K562 (cell line): ENCODE measurements around the gene ZBTB32. TPM values are rescaled to one million over a fixed set of nuclear protein-coding genes. Genes with fewer than 3 reads are reported as not detected.
A peak's percentile ranks its signal among the peaks of the same experiment; 100 is the strongest.

ENCODE experiments used
- ATF4 ChIP-seq: fragments of 450-650 bp; formaldehyde crosslinking; IDR thresholded peaks from 2 replicates; pipeline ENCODE4 v1.4.0; 2022; ENCODE audit warnings: mild to moderate bottlenecking, moderate library complexity
- BRF2 ChIP-seq: IDR thresholded peaks from 3 replicates; pipeline ENCODE4 v1.6.1; 2011; ENCODE audit warnings: borderline replicate concordance, mild to moderate bottlenecking; ENCODE audit not compliant: insufficient read length, insufficient read depth
- CTBP1 ChIP-seq: fragments of 450-650 bp; IDR thresholded peaks from 2 replicates; pipeline ENCODE4 v1.6.1; 2016; ENCODE audit warnings: borderline replicate concordance
- E2F1 ChIP-seq: sonication (generic); formaldehyde crosslinking; IDR thresholded peaks from 2 replicates; pipeline ENCODE4 v1.8.1; 2023; ENCODE audit warnings: mild to moderate bottlenecking, missing genetic modification reagents, moderate library complexity
- EP300 ChIP-seq: IDR thresholded peaks from 2 replicates; pipeline ENCODE4 v1.6.1; 2012; ENCODE audit warnings: low read length, improper control_type of control experiment
- HDAC1 ChIP-seq, 2 experiments: fragments of 450-650 bp; IDR thresholded peaks; 2 replicates each; pipeline ENCODE4 v1.6.1; 2016 to 2017; ENCODE audit warnings: inconsistent platforms in 1 of 2, mild to moderate bottlenecking in 1 of 2, moderate library complexity in 1 of 2
- KDM5B ChIP-seq: fragments of 200-600 bp; sonication (generic); IDR thresholded peaks from 2 replicates; pipeline ENCODE4 v1.6.1; 2012; ENCODE audit warnings: low read depth, mild to moderate bottlenecking, moderate library complexity, low read length, control low read depth, inconsistent platforms; ENCODE audit not compliant: insufficient replicate concordance
- MNT ChIP-seq, 2 experiments: fragments of 450-650 bp; conservative IDR thresholded peaks; 2 replicates each; pipeline ENCODE4 v1.6.1; 2017; ENCODE audit warnings: mild to moderate bottlenecking in 2 of 2, moderate library complexity in 2 of 2
- NELFE ChIP-seq: IDR thresholded peaks from 2 replicates; pipeline ENCODE4 v1.6.1; 2011; ENCODE audit warnings: mild to moderate bottlenecking; ENCODE audit not compliant: insufficient read depth, insufficient read length
- NR1H2 ChIP-seq: sonication (generic); formaldehyde crosslinking; IDR thresholded peaks from 2 replicates; pipeline ENCODE4 v1.4.0; 2020; ENCODE audit warnings: mild to moderate bottlenecking, missing genetic modification reagents
- NR4A1 ChIP-seq, 2 experiments: fragments of 250-450 bp in 1 of 2; fragments of 450-650 bp in 1 of 2; sonication (Bioruptor Pico) in 1 of 2; IDR thresholded peaks; 2 replicates each; pipeline versions ENCODE4 v1.4.0 to v1.6.1; 2016 to 2020; ENCODE audit warnings: mild to moderate bottlenecking in 2 of 2, missing compliant biosample characterization in 1 of 2, missing genetic modification characterization in 1 of 2, moderate library complexity in 1 of 2
- PHF20 ChIP-seq: fragments of 450-650 bp; IDR thresholded peaks from 2 replicates; pipeline ENCODE4 v1.6.1; 2018; ENCODE audit not compliant: partially characterized antibody
- PKNOX1 ChIP-seq: fragments of 450-650 bp; IDR thresholded peaks from 2 replicates; pipeline ENCODE4 v1.6.1; 2016
- POLR2A ChIP-seq: fragments of 450-650 bp; conservative IDR thresholded peaks from 2 replicates; pipeline ENCODE4 v1.6.1; 2016
- RBFOX2 ChIP-seq: fragments of 200-400 bp; formaldehyde crosslinking; IDR thresholded peaks from 2 replicates; pipeline ENCODE4 v1.6.1; 2017; ENCODE audit warnings: low read depth, mild to moderate bottlenecking, low read length, moderate library complexity
- SMAD2 ChIP-seq: fragments of 150-350 bp; IDR thresholded peaks from 2 replicates; pipeline ENCODE4 v1.6.1; 2014; ENCODE audit warnings: low read depth, mild to moderate bottlenecking, low read length
- TOE1 ChIP-seq, 2 experiments: fragments of 450-650 bp in 1 of 2; sonication (generic) in 1 of 2; formaldehyde crosslinking in 1 of 2; IDR thresholded peaks; 2 replicates each; pipeline versions ENCODE4 v1.7.1 to v1.8.0; 2016 to 2022; ENCODE audit warnings: borderline replicate concordance in 2 of 2, mild to moderate bottlenecking in 2 of 2, antibody characterized with exemption in 1 of 2, inconsistent platforms in 1 of 2, low read depth in 1 of 2, missing genetic modification reagents in 1 of 2, moderate library complexity in 1 of 2
- ZBTB7A ChIP-seq: IDR thresholded peaks from 2 replicates; pipeline ENCODE4 v1.6.1; 2011; ENCODE audit warnings: low read depth, mild to moderate bottlenecking, low read length, moderate library complexity, borderline replicate concordance; ENCODE audit not compliant: control insufficient read depth
- ZFPM2 ChIP-seq: fragments of 250-450 bp; sonication (Bioruptor Pico); IDR thresholded peaks from 2 replicates; pipeline ENCODE4 v1.5.1; 2022; ENCODE audit warnings: mild to moderate bottlenecking
- ZNF140 ChIP-seq: fragments of 250-450 bp; sonication (Bioruptor Pico); IDR thresholded peaks from 2 replicates; pipeline ENCODE4 v1.8.0; 2021; ENCODE audit warnings: moderate library complexity, mild to moderate bottlenecking, inconsistent platforms
- polyA plus RNA-seq, 8 experiments: library from polyadenylated mRNA; depleted of rRNA in 4 of 8; stranded (reverse) in 5 of 8; unstranded in 3 of 8; fragments of >200 nt; fragmentation: Nextera tagmentation in 2 of 8; fragmentation: Illumina TruSeq in 1 of 8; extraction: Ambion mirVana in 2 of 8; extraction: Trizol in 1 of 8; gene quantifications; 2 replicates each; pipeline versions ENCODE4 v1.2.1 to v1.2.3, GENCODE V29; 2011 to 2014; ENCODE audit warnings: inconsistent platforms in 1 of 8, missing spikeins in 1 of 8
- total RNA-seq, 7 experiments: library from RNA; depleted of rRNA in 6 of 7; stranded (reverse); fragments of >200 nt in 6 of 7; fragmentation: Illumina TruSeq in 2 of 7; extraction: Trizol in 2 of 7; gene quantifications; 2 replicates each; pipeline versions ENCODE4 v1.2.1 to v1.2.3, GENCODE V29; 2011 to 2021; ENCODE audit warnings: low replicate concordance in 1 of 7

The ZBTB32 gene
- total and polyA plus RNA-seq, 9 of the 15 experiments (the other 6 are each of a cell fraction or from before 2014, with no cell fraction given) = 0.20 TPM; not detected in 8

GRCh38 chr19:35744430-35745327, 40.3 kb downstream of the ZBTB32 start (continued):
- TF ChIP-seq TOE1 (IDR thresholded peaks at IDR 0.05; ENCODE audit: borderline replicate concordance) (peak; percentile 76; the same call in 1 of the 2 replicates), TOE1 (CRISPR knock-in tag; IDR thresholded peaks at IDR 0.05; ENCODE audit: borderline replicate concordance, low read depth) (no peak), ZFPM2 (CRISPR knock-in tag) (no peak), ATF4 (CRISPR knock-in tag) (no peak), SMAD2 (no peak), ZBTB7A (peak; percentile 10; the same call in 1 of the 2 replicates), NR1H2 (no peak), PHF20 (peak; percentile 14), EP300 (peak; percentile 18; the same call in 1 of the 2 replicates), HDAC1 (IDR thresholded peaks at IDR 0.05) (peak in 1 of 2 experiments; percentile 82; a peak in 2 of 4 replicates), E2F1 (0 out of 2 replicates have a peak, but pooled peaks have one; percentile 29), KDM5B (peak; percentile 62), BRF2 (no peak), PKNOX1 (peak; percentile 53; the same call in 1 of the 2 replicates), POLR2A (peak; percentile 86), MNT (conservative IDR thresholded peaks at IDR 0.05) (peak; percentile 70 to 88), NR4A1 (CRISPR knock-in tag; IDR thresholded peaks at IDR 0.05) (no peak), NR4A1 (tag; IDR thresholded peaks at IDR 0.05) (no peak), NELFE (no peak), CTBP1 (0 out of 2 replicates have a peak, but pooled peaks have one; percentile 12), ZNF140 (CRISPR knock-in tag) (no peak), RBFOX2 (peak; percentile 86)
